Measurements from ENCODE around the gene SIPA1L3. TPM values are rescaled to one million over a fixed set of nuclear protein-coding genes. Genes with fewer than 3 reads are reported as not detected.
A peak's percentile ranks its signal among the peaks of the same experiment; 100 is the strongest.

Gene SIPA1L3
- total and polyA plus RNA-seq, 2 of the 13 experiments (the other 11 are each of a cell fraction or from before 2014, with no cell fraction given) = 5.5 to 7.7 TPM

GRCh38 chr19:37906869-37907734, at the start of gene SIPA1L3 (continued):
- no peak for TF ChIP-seq ZNF260 (CRISPR knock-in tag; IDR thresholded peaks at IDR 0.05; ENCODE audit: borderline replicate concordance, low read depth)
- TF ChIP-seq GABPA (IDR thresholded peaks at IDR 0.05; ENCODE audit: low read depth, low read length) = peak; percentile 48
- peak; percentile 87 for TF ChIP-seq GABPA (CRISPR knock-in tag; IDR thresholded peaks at IDR 0.05; ENCODE audit: low read depth)
- TF ChIP-seq ZNF549 (CRISPR knock-in tag; IDR thresholded peaks at IDR 0.05) = no peak
- TF ChIP-seq ZNF788 (CRISPR knock-in tag; IDR thresholded peaks at IDR 0.05; ENCODE audit: borderline replicate concordance) = peak; percentile 29; the same call in 1 of the 2 replicates
- no peak for TF ChIP-seq U2AF1 (optimal IDR thresholded peaks at IDR 0.05; ENCODE audit: low read depth, low read length)
- no peak for TF ChIP-seq TFDP1 (CRISPR knock-in tag; IDR thresholded peaks at IDR 0.05; ENCODE audit: borderline replicate concordance)
- TF ChIP-seq, protein P1, sequence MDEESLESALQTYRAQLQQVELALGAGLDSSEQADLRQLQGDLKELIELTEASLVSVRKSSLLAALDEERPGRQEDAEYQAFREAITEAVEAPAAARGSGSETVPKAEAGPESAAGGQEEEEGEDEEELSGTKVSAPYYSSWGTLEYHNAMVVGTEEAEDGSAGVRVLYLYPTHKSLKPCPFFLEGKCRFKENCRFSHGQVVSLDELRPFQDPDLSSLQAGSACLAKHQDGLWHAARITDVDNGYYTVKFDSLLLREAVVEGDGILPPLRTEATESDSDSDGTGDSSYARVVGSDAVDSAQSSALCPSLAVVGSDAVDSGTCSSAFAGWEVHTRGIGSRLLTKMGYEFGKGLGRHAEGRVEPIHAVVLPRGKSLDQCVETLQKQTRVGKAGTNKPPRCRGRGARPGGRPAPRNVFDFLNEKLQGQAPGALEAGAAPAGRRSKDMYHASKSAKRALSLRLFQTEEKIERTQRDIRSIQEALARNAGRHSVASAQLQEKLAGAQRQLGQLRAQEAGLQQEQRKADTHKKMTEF (CRISPR knock-in tag; IDR thresholded peaks at IDR 0.05) = peak; percentile 42
- no peak for TF ChIP-seq HDAC6 (IDR thresholded peaks at IDR 0.05; ENCODE audit: low read depth, low read length)
- TF ChIP-seq SOX6 (IDR thresholded peaks at IDR 0.05) = no peak
- TF ChIP-seq SOX6 (CRISPR knock-in tag; IDR thresholded peaks at IDR 0.05) = no peak
- no peak for TF ChIP-seq IKZF1 (IDR thresholded peaks at IDR 0.05)
- peak; percentile 58; the same call in 1 of the 2 replicates for TF ChIP-seq ZIK1 (CRISPR knock-in tag; IDR thresholded peaks at IDR 0.05; ENCODE audit: borderline replicate concordance, low read depth)
- TF ChIP-seq NFIC (IDR thresholded peaks at IDR 0.05; ENCODE audit: low read length) = no peak
- no peak; the same call in 1 of the 2 replicates for TF ChIP-seq STAG1 (CRISPR knock-in tag; IDR thresholded peaks at IDR 0.05)
- TF ChIP-seq SNAPC4 (CRISPR knock-in tag; IDR thresholded peaks at IDR 0.05) = no peak; the same call in 1 of the 2 replicates
- TF ChIP-seq SRF (IDR thresholded peaks at IDR 0.05; ENCODE audit: low read depth, low read length) = no peak
- peak; percentile 43 for TF ChIP-seq GMEB2 (CRISPR knock-in tag; IDR thresholded peaks at IDR 0.05; ENCODE audit: low read depth)
- TF ChIP-seq NONO (IDR thresholded peaks at IDR 0.05) = no peak
- peak; percentile 74 for TF ChIP-seq NONO (CRISPR knock-in tag; conservative IDR thresholded peaks at IDR 0.05)
- TF ChIP-seq ETV5 (CRISPR knock-in tag; IDR thresholded peaks at IDR 0.05; ENCODE audit: borderline replicate concordance) = peak; percentile 44; the same call in 1 of the 2 replicates
- TF ChIP-seq ZNF790 (CRISPR knock-in tag; IDR thresholded peaks at IDR 0.05; ENCODE audit: borderline replicate concordance) = no peak
